Measurements from ENCODE around the gene MAP3K21.

The MAP3K21 gene

GRCh38 chr1:233300326-233300725 lies 27.2 kb upstream of the MAP3K21 start:
- peak in 1 of 2 donors; percentile 6 for DNase-seq (ENCODE audit: low read depth in 2 of 2)
- no peak overlapping the region for H3K4me3 ChIP-seq (replicated peaks in 1 of 2; ENCODE audit: low read depth in 2 of 2, low read length in 2 of 2)
- TF ChIP-seq, protein P1, sequence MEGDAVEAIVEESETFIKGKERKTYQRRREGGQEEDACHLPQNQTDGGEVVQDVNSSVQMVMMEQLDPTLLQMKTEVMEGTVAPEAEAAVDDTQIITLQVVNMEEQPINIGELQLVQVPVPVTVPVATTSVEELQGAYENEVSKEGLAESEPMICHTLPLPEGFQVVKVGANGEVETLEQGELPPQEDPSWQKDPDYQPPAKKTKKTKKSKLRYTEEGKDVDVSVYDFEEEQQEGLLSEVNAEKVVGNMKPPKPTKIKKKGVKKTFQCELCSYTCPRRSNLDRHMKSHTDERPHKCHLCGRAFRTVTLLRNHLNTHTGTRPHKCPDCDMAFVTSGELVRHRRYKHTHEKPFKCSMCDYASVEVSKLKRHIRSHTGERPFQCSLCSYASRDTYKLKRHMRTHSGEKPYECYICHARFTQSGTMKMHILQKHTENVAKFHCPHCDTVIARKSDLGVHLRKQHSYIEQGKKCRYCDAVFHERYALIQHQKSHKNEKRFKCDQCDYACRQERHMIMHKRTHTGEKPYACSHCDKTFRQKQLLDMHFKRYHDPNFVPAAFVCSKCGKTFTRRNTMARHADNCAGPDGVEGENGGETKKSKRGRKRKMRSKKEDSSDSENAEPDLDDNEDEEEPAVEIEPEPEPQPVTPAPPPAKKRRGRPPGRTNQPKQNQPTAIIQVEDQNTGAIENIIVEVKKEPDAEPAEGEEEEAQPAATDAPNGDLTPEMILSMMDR (IDR thresholded peaks at IDR 0.05; ENCODE audit: low read depth, low read length): no peak

DNA sequence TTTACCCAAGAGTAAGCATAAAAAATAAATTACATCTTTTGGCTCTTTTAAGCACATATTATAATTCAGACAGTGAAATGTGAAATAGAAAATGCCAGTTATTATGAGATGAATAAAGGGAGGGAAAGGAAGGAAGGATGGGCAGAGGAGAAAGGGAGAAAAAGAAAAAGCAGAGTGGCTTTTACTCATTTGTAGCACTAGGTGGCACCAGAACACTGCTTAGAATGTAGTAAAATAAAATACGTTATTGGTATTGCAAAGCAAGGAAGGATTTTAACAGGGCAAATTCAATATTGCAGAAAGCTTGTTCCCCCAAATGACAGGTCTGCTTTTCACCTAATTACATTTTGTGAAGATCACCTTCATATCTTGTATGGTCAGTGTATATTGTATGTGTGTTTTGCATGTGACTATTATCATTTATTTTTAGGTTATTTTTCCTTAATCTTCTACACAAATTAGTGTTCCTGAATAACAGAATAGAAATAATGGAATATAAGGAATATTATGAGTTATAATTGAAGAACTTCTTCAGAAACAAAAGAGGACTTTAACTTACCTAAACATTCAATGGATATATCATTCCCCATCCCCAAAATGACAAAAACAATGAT lies 22.9 kb upstream of the MAP3K21 start:
- TF ChIP-seq, protein P1 (IDR thresholded peaks at IDR 0.05; ENCODE audit: low read depth, low read length): peak; percentile 70
- no peak overlapping the region for H3K4me3 ChIP-seq (replicated peaks in 1 of 2; ENCODE audit: low read depth in 2 of 2, low read length in 2 of 2)
- peak; percentile 43 to 44 for DNase-seq (ENCODE audit: low read depth in 2 of 2)

GRCh38 chr1:233313434-233314155 lies 13.9 kb upstream of the MAP3K21 start:
- TF ChIP-seq, protein P1 (IDR thresholded peaks at IDR 0.05; ENCODE audit: low read depth, low read length): no peak
- DNase-seq (ENCODE audit: low read depth in 2 of 2): no peak
- H3K4me3 ChIP-seq (replicated peaks in 1 of 2; ENCODE audit: low read depth in 2 of 2, low read length in 2 of 2): no peak overlapping the region

GRCh38 chr1:233315718-233316301 lies 11.7 kb upstream of the MAP3K21 start:
- no peak for DNase-seq (ENCODE audit: low read depth in 2 of 2)
- H3K4me3 ChIP-seq (replicated peaks in 1 of 2; ENCODE audit: low read depth in 2 of 2, low read length in 2 of 2): no peak overlapping the region
- TF ChIP-seq, protein P1 (IDR thresholded peaks at IDR 0.05; ENCODE audit: low read depth, low read length): no peak

DNA sequence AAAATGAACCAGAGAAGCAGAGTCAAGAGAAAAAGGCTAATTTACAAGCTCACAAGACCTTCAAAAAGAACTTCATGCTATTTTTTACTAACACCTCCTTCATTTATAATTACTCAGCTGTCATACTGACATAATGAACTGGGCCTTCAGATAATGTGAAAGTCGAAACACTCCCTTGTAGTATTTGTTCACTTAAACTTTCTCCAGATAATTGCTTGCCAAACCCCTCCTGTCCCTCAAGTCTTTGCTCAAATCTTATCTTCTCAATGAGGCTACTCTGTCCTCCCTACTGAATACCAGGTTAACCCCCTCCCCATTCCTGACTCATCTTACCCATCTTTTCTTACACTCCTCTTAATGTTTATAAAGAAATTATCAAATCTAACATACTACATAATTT lies 11.1 kb upstream of the MAP3K21 start:
- TF ChIP-seq, protein P1 (IDR thresholded peaks at IDR 0.05; ENCODE audit: low read depth, low read length): no peak
- DNase-seq (ENCODE audit: low read depth in 2 of 2): no peak
- H3K4me3 ChIP-seq (replicated peaks in 1 of 2; ENCODE audit: low read depth in 2 of 2, low read length in 2 of 2): no peak overlapping the region

DNA sequence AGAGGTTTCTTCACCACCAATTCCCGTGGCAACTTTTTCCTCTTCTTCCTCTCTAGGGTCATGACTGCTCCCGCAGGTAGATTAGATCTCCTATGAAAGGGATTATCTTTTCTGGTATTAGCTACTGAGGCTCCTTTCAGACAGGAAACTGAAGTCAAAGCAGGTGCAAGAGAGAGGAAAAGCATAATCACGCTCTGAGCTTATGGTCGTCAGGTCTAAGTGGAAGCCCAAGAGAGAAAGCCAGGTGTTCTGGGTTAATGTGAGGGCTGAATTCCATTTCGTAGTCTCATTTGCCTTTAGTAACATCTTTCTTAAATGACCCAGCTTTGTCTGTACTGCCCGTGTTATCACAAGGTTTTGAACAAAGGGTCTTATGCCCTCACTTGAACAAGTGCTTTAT lies 8.3 kb upstream of the MAP3K21 start:
- TF ChIP-seq, protein P1 (IDR thresholded peaks at IDR 0.05; ENCODE audit: low read depth, low read length): no peak
- no peak for DNase-seq (ENCODE audit: low read depth in 2 of 2)
- H3K4me3 ChIP-seq (replicated peaks in 1 of 2; ENCODE audit: low read depth in 2 of 2, low read length in 2 of 2): no peak overlapping the region
